Hematopoietic multipotent progenitor cell treated with erythropoietin and hydrocortisone succinate and interleukin-3 and kit ligand, for 4 days (in vitro differentiated cells): ENCODE data around the gene ZBTB5.

Source experiments
- DNase-seq: peaks from one replicate; pipeline ENCODE4 v3.0.0-alpha.2; 2015

ZBTB5 gene

DNA sequence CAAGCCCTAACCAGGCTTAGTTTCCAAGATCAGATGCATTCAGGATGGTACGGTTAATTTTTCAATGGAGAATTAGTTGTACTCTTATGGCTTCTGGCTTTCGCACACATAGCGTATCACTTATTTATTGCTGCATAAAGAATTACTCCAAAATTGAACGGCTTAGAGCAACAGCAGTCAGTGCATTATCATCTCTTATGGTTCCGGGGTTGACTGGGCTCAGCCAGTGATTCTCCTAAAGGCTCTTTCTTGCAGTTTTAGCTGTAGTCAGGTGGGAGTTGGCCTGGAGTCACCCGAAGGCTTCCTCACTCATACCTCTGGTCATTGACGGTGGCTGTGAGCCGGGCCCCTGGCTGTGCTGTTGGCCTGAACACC lies 43.3 kb downstream of the ZBTB5 start:
- DNase-seq = no peak

- no peak for DNase-seq
These were observed 44.7 kb downstream of the ZBTB5 start for GRCh38 chr9:37420271-37421215.

DNA sequence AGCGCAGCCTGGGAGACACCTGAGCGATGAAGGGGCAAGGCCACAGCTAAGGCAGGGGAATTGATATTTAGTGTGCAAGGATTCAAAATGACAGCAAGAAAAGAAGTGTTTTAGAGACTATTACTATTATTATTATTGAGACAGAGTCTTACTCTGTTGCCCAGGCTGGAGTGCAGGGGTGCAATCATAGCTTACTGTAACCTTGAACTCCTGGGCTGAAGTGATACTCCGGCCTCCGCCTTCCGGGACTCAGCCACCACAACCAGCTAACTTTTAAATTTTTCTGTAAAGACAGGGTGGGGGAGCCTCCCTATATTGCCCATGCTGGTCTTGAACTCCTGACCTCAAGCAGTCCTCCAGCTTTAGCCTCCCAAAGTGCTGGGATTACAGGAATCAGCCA lies 46.0 kb downstream of the ZBTB5 start:
- no peak for DNase-seq

- no peak for DNase-seq
These were observed 47.2 kb downstream of the ZBTB5 start for GRCh38 chr9:37417857-37418618.

- DNase-seq = no peak
These were observed 47.9 kb downstream of the ZBTB5 start for GRCh38 chr9:37417252-37417803.

DNA sequence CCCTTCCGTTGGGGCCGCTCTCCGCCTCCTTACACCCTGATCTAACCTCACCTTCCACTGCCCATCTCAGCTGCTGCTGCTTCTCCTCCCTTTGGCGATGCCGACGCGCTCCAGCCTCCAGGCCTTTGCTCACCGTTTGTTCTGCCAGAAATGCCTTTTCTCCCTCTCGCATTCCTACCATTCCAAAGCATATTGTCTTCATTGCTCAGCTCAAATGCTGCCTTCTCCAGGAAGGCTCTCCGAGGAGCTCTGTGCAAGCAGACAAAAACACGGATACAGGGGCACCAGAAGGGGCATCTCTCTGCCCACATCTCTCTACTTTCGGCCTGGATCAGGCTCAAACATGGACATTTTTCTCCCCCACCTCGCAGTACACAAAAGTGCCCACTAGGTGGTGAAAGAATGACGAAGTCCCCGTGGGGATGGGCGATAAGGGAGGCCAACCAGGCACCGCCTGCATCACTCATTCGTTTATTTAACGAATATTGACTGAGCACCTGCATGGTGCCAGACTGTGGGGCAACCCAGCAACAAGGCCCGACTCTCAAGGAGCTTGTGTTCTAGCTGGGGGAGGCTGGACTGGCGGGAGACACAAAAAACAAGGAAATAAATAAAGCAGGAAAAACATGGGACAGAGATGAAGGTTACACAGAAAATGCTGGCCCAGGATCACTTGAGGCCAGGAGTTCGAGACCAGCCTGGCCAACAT lies 50.1 kb downstream of the ZBTB5 start:
- DNase-seq = peak; percentile 92

DNA sequence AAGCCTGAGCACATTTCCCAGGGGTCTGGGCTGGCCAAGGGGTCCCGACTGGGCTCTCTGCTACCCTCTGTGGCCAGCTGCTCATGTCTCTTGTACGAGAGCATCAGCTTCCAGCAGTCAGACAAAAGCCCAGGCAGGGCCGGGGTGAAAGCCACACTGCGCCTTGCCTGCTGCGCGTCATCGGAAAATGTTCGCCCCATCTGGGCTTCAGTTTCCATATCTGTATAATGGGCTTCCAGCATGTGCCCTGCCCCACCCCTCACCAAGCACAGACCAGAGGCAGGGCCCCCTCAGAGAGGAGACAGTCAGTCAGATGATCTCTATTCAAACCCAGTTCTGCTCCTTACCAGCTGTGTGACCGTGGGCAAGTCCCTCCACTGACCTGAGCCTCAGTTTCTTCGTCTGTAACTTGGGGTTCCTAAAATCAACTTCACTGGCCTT lies 50.7 kb downstream of the ZBTB5 start:
- DNase-seq = no peak

DNA sequence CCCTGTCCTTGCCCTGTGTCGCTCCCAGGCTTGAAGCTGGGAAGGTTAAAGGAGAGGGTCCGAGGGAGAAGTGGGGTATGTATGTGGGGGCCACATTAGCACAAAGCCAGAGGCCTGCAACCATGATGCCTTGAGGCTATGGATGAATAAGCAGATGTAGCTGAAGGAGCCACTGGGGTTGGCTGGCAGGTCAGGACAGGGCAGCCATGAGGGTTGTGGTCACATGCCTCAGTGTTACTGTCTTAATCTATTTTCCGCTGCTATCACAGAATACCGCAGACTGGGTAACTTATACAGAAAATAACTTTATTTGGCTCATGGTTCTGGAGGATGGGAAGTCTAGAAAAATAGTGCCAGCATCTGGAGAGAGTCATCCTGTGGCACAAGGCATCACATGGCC lies 51.9 kb downstream of the ZBTB5 start:
- DNase-seq = peak; percentile 14

DNA sequence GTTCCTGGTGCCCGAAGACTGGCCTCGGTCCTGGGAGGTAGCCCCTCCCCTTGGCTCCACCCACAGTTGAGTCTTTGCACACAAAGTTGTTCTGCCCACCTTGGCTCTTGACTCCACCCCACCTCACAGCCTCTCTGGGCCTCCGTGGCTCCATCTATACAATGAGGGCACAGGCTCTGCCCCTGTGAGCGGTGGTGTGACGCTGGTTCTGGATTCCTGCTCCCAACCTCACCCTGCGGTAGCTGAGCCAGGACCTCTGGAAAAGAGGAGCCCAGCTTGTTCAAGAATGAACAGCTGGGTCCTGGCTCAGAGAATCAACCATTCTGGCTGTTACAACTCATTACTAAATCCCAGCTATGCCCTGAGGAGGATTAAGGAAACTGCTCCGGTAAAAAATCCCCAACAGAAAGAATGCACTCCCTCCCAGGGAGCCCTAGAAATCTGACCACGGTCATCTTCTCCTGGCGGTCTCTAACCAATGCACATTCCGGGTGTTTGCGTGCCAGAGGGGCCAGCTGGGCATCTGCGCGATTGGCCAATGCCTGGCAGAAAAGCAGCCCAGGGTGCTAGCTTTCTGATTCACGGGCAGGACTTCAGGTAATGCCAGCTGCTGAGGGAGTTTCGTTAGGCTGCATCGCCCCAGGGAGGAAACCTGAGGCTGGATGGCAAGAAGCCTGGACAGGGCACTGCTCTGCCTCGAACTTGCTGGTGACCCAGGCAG lies 52.7 kb downstream of the ZBTB5 start:
- DNase-seq = no peak

DNA sequence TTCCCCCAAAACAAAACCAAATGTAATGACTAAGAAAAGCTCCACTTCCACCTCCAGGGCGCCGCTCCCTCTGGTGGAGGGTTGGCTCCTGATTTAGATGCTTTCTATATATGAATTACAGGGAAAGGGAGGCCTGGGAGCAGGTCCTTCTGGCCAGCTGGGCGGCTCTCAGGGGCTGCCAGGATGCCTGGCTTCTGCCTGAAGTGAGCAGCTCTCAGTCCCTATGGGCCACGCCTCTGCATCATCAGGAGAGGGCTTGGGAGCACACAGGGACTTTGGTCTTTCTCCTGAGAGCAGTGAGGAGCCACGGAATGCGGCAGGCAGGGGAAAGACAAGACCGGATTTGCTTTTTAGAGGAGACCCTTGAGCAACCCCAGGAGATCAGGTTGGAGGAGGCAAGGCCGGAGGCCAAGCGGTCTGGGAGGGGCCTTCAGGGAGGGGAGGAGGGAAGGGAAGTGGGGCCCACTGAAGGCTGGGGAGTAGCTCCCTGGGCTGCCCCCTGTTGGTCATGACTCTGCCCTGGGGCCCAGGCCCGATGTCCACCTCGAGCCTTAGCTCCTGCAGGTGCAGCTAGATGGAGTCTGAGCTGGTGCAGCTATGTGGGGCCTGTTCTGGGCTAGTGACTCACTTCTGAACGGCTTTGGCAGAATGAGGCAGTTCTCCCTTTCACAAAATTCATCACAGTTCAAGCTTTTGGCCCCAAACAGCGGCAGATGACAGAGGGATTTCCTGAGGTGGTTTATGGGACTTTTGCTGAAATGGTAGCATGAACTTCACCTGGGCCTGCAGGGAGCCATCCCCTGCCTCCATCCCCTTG lies 54.1 kb downstream of the ZBTB5 start:
- DNase-seq = peak; percentile 31

DNA sequence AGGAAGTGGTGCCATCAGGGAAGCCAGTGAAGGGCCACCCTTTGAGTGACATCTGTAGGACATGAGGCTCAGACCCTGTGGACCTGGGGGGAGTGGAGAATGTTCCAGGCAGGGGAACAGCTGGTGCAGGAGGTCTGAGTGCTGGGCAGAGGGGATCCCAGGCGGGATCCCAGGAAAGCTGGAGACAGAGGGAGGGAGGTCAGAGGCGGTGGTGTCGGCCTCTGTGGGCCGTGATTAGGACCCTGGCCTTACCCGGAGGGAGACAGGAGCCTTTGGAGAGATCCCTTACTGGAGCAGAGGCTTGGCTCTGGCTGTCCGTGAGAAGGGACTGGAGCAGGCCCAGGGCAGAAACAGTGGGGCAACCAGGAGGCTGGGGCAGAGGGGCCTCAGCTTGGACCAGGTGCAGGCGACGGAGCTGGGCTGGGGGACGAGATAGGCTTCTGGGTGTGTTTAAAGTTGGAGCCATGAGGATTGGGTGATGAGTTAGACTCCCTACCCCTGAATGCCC lies 54.8 kb downstream of the ZBTB5 start:
- DNase-seq = no peak

GRCh38 chr9:37408933-37409710 lies 56.1 kb downstream of the ZBTB5 start:
- DNase-seq = no peak

DNA sequence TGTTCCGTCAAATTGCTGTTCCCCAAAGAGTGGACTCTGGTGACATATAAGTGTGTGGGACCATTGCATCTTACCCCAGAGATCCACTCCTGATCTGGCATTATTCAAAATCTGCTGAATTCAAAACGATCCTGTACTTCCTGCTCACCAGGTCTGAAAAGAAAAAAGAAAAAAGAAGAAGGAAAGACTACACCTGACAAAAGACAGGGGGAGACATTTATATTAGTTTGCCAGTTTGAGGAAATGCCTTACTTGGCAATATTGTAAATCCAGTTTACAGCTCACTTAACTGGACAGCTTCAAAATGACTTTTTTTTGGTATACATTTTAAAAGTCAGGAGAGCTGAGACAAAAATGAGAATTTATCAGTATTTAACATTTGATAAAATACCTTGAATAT lies 57.8 kb downstream of the ZBTB5 start:
- DNase-seq = peak; percentile 52

DNA sequence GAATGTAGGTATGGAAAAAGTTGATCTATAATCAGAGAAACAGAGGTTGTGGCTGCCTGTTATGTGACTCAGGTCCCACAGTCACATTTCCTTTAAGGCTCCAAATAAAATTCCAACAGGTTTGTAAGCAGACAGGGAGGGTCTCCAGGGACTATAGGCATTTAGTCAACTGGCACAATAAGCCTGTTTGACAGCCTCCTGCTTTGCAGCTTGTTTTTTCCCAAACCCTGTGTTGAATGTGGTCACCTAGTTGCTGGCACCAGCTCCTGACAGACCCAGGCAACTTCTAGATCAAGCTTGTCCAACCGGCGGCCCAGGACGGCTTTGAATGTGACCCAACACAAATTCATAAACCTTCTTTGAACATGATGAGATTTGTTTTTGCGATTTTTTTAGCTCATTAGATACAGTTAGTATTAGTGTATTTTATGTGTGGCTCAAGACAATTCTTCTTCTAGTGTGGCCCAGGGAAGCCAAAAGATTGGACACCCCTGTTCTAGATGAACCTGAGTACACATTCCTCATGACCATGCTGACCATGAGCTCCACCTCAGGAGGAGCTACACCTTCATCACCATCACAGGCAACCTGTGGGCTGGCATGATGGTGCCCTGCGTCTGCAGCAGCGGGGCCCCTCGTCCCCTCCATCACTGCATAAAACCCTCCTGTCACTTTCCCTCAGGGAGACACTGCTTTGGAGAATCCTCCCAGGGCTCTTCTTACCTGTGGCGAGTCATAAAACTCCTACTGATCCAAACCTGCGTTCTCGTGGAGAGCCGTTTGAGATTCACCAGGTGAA lies 58.4 kb downstream of the ZBTB5 start:
- DNase-seq = no peak

DNA sequence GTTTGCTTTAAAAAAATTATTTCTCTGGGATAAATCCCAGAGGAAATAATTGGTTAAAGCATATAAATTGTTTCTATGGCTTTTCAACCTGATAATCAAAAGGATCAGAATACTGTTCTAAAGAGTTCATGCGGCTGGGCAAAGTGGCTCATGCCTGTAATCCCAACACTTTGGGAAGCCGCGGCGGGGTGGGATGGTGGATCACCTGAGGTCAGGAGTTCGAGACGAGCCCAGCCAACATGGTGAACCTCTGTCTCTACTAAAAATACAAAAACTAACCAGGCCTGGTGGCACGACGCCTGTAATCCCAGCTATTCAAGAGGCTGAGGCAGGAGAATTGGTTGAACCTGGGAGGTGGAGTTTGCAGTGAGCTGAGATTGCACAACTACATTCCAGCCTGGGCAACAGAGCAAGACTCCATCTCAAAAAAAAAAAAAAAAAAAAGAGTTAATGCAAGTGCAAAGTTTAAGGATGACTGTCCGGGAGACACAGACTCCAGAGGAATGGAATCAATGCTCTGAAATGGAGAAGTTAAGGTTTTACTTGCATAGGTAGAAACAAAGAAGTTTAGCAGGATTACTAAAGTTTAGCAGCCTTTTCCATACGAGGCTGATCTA lies 59.4 kb downstream of the ZBTB5 start:
- no peak for DNase-seq

DNA sequence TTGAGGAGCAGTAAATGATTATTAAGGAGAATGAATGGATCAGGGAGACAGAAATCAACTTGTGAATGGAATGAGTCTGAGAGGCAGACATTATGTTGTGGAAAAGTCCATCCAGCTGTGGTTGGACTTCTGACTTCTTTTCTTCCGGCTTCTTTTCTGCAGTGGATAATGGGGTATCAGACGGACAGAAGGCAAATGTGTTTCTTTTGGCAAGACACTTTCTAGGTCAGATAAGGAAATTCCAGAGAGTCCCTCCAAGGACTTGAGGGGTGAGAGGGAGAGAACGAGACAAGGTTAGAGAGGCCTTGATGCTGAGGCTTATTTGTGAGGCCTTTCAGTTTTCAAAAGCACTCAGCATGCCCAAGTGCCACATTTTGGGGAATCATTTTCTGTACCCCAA lies 59.9 kb downstream of the ZBTB5 start:
- DNase-seq = no peak

GRCh38 chr9:37404590-37404989 lies 60.7 kb downstream of the ZBTB5 start:
- DNase-seq = no peak

DNA sequence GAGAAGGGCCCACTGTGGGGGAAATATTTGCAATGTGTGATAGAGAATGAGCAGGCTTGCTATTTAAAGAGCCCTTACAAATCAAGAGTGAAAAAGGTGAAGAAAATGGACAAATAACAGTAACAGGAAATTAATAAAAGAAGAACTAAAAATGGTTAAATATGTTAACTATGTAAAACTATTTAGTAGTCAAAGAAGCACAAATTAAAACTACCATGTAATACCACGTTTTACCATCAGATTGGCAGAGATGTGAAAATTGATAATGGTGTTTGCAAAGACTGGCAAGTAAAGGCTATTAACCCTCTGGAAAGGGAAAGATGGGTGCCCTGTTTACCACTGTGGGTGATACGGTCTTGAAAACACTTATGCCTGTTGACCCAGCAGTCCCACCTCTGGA lies 65.9 kb downstream of the ZBTB5 start:
- DNase-seq = no peak

DNA sequence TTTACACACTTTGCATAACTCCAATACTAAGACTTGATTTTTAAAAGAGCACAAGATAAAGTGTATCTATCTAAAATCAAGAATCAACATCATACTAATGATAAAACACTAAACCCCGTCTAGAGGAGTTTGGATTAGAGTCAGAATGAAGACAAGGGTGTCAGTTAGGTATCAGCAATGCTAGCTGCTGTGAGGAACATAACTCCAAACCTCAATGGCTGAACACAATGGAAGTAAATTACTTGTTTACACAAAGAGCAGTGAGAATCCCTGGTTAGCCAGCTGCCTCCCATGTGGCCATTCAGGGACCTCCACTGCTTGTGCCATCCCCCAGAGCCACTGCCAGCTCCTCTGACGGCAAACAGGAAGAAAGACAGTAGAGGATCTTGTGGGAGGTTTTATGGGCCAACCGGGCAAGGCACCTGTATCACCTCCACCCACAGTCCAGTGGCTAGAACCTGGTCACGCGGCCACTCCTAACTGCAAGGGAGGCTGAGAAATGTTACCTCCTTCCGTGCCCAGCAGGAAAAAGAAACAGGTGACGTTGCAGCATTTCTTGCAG lies 66.7 kb downstream of the ZBTB5 start:
- DNase-seq = no peak
